KOPT-K1 (cell line): Measurements from ENCODE around the gene ISOC1.

ENCODE experiments used
- H3K27ac ChIP-seq: fragments of 200-600 bp; sonication (generic); 2 replicates; pipeline ENCODE4 v1.5.1; 2016; ENCODE audit warnings: antibody characterized with exemption, mild to moderate bottlenecking, low read depth, low read length; ENCODE audit not compliant: poor library complexity, severe bottlenecking
- H3K36me3 ChIP-seq: fragments of 200-600 bp; sonication (generic); 2 replicates; pipeline ENCODE4 v1.5.1; 2017; ENCODE audit warnings: antibody characterized with exemption, mild to moderate bottlenecking, low read length, moderate library complexity; ENCODE audit not compliant: insufficient read depth
- H3K9me3 ChIP-seq: fragments of 200-600 bp; sonication (generic); 2 replicates; pipeline ENCODE4 v1.5.1; 2017; ENCODE audit warnings: antibody characterized with exemption, low read length, mild to moderate bottlenecking; ENCODE audit not compliant: insufficient read depth, poor library complexity, severe bottlenecking

Gene ISOC1

DNA sequence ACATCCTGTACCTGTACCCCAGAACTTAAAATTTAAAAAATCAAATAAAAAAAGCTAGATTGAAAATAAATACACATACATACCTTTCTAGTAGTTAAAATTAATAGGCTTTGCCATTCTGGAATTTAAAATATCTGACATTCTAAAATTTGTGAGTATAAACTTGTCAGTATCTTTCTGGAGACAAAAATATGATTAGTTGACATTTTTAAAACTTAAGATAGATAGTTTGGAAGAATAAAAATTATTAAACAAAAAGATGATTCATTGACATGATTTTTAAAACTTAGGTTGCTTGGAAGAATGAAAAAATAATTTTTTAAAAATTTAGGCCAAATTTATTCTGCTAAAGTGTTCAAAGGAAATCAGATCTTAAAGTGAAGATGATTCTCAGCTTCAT is 43.1 kb downstream of the ISOC1 start:
- Histone ChIP-seq H3K9me3 (no peaks in the 10 kb centered on the region), H3K36me3 (no peaks in the 10 kb centered on the region), H3K27ac (no peak overlapping the region)

DNA sequence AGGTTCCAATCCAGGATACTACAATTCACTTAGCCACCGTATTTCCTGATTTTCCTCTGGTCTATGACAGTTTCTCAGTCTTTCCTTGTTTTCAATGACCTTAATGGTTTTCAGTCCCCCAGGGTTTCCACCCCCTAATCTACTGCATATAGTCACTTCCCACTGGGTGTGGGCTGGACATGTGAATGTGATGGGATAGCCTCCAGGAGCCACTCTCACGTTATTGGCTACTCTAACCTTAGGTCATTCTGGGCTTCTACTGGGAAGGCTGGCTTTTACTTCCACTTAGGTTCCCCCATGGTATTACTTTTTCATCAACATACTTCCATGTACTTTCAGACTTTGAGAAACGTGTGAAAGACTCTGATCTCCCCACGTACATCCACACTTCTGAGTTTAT is 46.5 kb downstream of the ISOC1 start:
- no peaks in the 10 kb centered on the region for H3K9me3 ChIP-seq
- H3K36me3 ChIP-seq, result no peaks in the 10 kb centered on the region
- no peak overlapping the region for H3K27ac ChIP-seq

DNA sequence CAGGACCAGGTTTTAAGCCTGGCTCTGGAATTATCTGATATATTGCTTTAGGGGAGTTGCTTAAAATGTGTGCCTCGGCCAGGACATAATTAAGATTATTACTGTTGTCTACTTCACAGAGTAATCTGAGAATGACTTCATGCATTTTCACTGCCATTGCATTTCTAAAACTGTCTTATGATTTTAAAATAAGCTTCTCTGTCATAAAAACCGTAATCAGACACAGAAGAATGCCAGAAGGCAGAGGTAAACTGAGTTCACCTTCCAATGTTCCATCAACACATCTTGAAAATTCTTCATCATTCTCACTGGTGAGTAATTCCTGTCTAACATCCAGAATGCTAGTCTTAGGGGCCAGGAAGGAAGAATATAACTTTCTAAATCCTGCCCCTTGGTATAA is 47.1 kb downstream of the ISOC1 start:
- H3K36me3 ChIP-seq, result no peaks in the 10 kb centered on the region
- no peaks in the 10 kb centered on the region for H3K9me3 ChIP-seq
- no peak overlapping the region for H3K27ac ChIP-seq

DNA sequence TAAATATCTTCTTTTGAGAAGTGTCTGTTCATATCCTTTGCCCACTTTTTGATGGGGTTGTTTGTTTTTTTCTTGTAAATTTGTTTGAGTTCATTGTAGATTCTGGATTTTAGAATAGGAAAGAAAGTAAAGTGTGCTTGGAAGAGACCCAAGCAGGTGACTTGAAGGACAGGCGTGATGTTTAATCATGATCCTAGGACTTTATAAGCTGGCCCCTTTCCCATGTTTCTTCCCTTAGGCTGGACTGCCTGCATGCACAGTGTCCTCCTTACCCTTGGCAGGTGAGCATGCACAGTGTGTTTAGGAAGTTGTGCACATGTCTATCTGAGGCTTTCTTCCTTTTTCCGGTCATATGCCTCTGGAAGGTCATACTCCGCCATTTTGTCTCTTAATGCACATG is 61.3 kb downstream of the ISOC1 start:
- no peaks in the 10 kb centered on the region for H3K36me3 ChIP-seq
- H3K9me3 ChIP-seq, result no peaks in the 10 kb centered on the region
- H3K27ac ChIP-seq, result no peak overlapping the region

DNA sequence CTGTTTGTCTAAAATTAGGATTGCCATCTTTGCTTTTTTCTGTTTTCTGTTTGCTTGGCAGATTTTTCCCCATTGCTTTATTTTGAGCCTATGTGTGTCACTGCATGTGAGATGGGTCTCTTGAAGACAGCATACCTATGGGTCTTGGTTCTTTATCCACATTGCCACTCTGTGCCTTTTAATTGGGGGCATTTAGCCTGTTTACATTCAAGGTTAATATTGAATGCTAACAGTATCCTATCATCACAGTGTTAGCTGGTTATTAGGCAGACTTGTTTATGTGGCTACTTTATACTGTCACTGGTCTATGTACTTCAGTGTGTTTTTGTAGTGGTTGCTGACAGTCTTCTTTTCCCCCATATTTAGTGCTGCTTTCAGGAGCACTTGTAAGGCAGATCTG is 67.3 kb downstream of the ISOC1 start:
- Histone ChIP-seq H3K9me3 (peaks cover 11% of the 10 kb centered on the region), H3K36me3 (no peaks in the 10 kb centered on the region), H3K27ac (no peak overlapping the region)
